Measurements from ENCODE around the gene SLC17A5.

DNA sequence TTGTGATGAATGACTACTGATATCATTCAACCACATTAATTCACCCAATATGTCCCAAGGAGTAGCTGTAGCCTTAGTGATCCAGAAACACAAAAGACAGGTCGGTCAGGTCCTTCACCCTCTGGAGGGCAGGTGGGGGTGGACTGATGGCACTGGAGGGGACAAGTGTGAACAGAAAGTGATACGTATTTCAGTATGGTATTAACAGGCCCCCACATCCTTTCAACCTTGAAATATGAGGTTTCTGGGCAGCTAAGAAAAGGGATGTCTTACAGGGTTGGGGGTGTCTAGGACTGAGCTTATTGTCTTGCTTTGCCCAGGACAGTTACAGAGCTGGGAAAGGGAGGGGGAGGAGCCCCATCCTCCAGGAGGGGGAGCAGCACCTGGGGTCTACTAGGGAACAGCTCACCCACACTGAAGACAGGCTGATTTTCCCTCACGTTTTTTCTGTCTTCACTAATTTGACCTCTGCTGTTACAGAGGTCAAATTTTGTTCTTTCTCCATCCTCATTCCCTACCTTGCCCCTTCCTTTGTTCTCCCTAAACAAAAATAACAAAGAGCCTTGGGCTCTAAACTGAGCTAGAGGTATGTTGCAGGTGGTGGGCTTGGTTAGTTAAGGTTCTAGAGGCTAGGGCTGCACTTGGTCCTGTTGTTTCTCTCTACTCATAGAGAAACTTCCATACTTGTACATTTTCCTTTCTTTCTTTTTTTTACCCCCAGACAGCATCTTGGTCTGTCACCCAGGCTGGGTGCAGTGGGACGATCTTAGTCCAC lies 95.0 kb downstream of the SLC17A5 start:
- no peak for TF ChIP-seq POLR2AphosphoS5 (IDR thresholded peaks at IDR 0.05)
- TF ChIP-seq, protein P1, sequence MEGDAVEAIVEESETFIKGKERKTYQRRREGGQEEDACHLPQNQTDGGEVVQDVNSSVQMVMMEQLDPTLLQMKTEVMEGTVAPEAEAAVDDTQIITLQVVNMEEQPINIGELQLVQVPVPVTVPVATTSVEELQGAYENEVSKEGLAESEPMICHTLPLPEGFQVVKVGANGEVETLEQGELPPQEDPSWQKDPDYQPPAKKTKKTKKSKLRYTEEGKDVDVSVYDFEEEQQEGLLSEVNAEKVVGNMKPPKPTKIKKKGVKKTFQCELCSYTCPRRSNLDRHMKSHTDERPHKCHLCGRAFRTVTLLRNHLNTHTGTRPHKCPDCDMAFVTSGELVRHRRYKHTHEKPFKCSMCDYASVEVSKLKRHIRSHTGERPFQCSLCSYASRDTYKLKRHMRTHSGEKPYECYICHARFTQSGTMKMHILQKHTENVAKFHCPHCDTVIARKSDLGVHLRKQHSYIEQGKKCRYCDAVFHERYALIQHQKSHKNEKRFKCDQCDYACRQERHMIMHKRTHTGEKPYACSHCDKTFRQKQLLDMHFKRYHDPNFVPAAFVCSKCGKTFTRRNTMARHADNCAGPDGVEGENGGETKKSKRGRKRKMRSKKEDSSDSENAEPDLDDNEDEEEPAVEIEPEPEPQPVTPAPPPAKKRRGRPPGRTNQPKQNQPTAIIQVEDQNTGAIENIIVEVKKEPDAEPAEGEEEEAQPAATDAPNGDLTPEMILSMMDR (IDR thresholded peaks at IDR 0.05): no peak

All from upper lobe of left lung (tissue), 4 donors.